ENCODE measurements around the gene TMEM255A. TPM values are rescaled to one million over a fixed set of nuclear protein-coding genes. Genes with fewer than 3 reads are reported as not detected.

The TMEM255A gene
- polyA plus RNA-seq, 1 donor (not counting 4 experiments of a cell fraction or from before 2014, with no cell fraction given): 0.03 TPM

DNA sequence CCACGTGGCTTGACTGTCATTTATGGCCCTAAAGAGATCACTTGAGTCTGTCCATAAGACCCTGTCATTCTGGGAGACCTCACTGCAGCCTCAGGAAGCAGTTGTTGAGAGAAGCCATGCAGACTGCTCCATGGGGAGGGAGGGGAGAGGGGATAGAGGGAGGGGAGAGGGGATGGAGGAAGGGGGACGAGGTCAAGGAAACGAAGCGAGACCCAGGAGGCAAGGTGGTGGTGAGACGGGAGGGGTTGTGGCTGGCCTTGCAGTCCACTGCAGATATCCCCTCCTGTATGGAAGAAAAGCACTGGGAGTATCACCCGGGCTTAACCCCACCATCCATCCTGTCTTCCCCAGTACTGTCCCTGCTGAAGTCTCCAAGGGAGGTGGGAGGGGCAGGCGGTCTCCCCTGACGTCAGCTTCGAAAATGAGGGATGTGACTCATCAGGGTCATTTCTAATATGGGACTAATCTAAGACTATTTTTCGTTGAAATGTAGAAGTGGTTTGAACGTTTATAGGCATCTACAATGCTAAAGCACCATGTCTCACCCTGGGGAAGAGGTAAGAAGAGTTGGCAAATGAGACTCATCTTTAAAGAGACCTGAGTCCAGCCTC lies 5.6 kb downstream of the TMEM255A start:
- peaks cover 6% of the 10 kb centered on the region for H3K4me1 ChIP-seq (ENCODE audit: control insufficient read depth, extremely low read depth, insufficient read depth, low read length)
- no peaks in the 10 kb centered on the region for H3K9me3 ChIP-seq (ENCODE audit: control insufficient read depth, low read depth, low read length)
- no peak overlapping the region for H3K27ac ChIP-seq (ENCODE audit: control insufficient read depth, insufficient read depth, low read length)
- no peaks in the 10 kb centered on the region for H4K20me1 ChIP-seq (ENCODE audit: control insufficient read depth, extremely low read depth, insufficient read depth, low read length)
- FAIRE-seq: no peak
- H3K4me3 ChIP-seq (ENCODE audit: control insufficient read depth in 2 of 3, extremely low read depth in 1 of 3, insufficient read depth in 2 of 3, low read depth in 1 of 3, low read length in 3 of 3): no peak overlapping the region
- H3K9ac ChIP-seq (ENCODE audit: control insufficient read depth, extremely low read depth, insufficient read depth, low read length): no peak overlapping the region
- dilution Hi-C loops (cut with MboI; ENCODE audit: extremely low pct_ligation_motif_present, low sequenced_read_pairs): no loop called here
- no peaks in the 10 kb centered on the region for H3K79me2 ChIP-seq (ENCODE audit: control insufficient read depth, insufficient read depth, low read length)
- TF ChIP-seq, protein P1, sequence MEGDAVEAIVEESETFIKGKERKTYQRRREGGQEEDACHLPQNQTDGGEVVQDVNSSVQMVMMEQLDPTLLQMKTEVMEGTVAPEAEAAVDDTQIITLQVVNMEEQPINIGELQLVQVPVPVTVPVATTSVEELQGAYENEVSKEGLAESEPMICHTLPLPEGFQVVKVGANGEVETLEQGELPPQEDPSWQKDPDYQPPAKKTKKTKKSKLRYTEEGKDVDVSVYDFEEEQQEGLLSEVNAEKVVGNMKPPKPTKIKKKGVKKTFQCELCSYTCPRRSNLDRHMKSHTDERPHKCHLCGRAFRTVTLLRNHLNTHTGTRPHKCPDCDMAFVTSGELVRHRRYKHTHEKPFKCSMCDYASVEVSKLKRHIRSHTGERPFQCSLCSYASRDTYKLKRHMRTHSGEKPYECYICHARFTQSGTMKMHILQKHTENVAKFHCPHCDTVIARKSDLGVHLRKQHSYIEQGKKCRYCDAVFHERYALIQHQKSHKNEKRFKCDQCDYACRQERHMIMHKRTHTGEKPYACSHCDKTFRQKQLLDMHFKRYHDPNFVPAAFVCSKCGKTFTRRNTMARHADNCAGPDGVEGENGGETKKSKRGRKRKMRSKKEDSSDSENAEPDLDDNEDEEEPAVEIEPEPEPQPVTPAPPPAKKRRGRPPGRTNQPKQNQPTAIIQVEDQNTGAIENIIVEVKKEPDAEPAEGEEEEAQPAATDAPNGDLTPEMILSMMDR (optimal IDR thresholded peaks at IDR 0.05 in 1 of 3, IDR thresholded peaks at IDR 0.05 in 1 of 3, conservative IDR thresholded peaks at IDR 0.05 in 1 of 3; ENCODE audit: extremely low read depth in 1 of 3, insufficient read depth in 2 of 3, low read length in 3 of 3): no peak
- TF ChIP-seq EZH2 (IDR thresholded peaks at IDR 0.05; ENCODE audit: low read length): no peak
- H2AFZ ChIP-seq (ENCODE audit: control insufficient read depth, low read length): no peak overlapping the region
- no peaks in the 10 kb centered on the region for H3K36me3 ChIP-seq (ENCODE audit: control insufficient read depth in 2 of 2, extremely low read depth in 1 of 2, insufficient read depth in 2 of 2, low read length in 2 of 2)
- H3K9me1 ChIP-seq (ENCODE audit: control insufficient read depth, extremely low read depth, insufficient read depth, low read length): no peaks in the 10 kb centered on the region
- H3K27me3 ChIP-seq (ENCODE audit: control insufficient read depth, extremely low read depth, insufficient read depth, low read length): peaks cover 22% of the 10 kb centered on the region
- H3K4me2 ChIP-seq (ENCODE audit: control insufficient read depth, extremely low read depth, insufficient read depth, low read depth, low read length): no peak overlapping the region
- DNase-seq (ENCODE audit: low read depth, low spot score): no peak

DNA sequence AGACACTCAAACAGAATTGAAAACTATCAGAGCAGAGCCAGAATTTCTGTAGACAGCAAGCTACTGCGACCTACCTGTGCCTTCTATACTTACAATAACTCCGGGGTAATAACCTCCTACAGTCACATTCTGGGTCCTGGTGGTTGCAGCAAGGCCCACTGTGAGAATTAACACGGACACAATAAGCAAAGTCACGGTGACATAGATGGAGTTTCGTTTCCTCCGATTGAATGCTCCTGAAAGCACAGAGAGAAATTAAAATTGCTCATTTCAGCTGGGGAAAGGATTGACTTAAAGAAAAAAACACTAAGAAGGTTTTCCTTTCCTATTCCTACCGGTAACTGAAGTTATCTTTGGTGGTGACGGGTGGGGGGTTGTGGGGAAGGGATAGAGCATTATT lies 7.0 kb downstream of the TMEM255A start:
- Histone ChIP-seq H3K9ac (ENCODE audit: control insufficient read depth, extremely low read depth, insufficient read depth, low read length) (no peak overlapping the region), H3K9me3 (ENCODE audit: control insufficient read depth, low read depth, low read length) (no peaks in the 10 kb centered on the region), H3K36me3 (ENCODE audit: control insufficient read depth in 2 of 2, extremely low read depth in 1 of 2, insufficient read depth in 2 of 2, low read length in 2 of 2) (no peaks in the 10 kb centered on the region), H3K4me2 (ENCODE audit: control insufficient read depth, extremely low read depth, insufficient read depth, low read depth, low read length) (no peak overlapping the region), H3K27me3 (ENCODE audit: control insufficient read depth, extremely low read depth, insufficient read depth, low read length) (peaks cover 12% of the 10 kb centered on the region), H2AFZ (ENCODE audit: control insufficient read depth, low read length) (no peak overlapping the region), H3K27ac (ENCODE audit: control insufficient read depth, insufficient read depth, low read length) (no peak overlapping the region), H3K9me1 (ENCODE audit: control insufficient read depth, extremely low read depth, insufficient read depth, low read length) (no peaks in the 10 kb centered on the region), H4K20me1 (ENCODE audit: control insufficient read depth, extremely low read depth, insufficient read depth, low read length) (no peaks in the 10 kb centered on the region), H3K79me2 (ENCODE audit: control insufficient read depth, insufficient read depth, low read length) (no peaks in the 10 kb centered on the region), H3K4me1 (ENCODE audit: control insufficient read depth, extremely low read depth, insufficient read depth, low read length) (no peaks in the 10 kb centered on the region), H3K4me3 (ENCODE audit: control insufficient read depth in 2 of 3, extremely low read depth in 1 of 3, insufficient read depth in 2 of 3, low read depth in 1 of 3, low read length in 3 of 3) (no peak overlapping the region)
- TF ChIP-seq, protein P1 (optimal IDR thresholded peaks at IDR 0.05 in 1 of 3, IDR thresholded peaks at IDR 0.05 in 1 of 3, conservative IDR thresholded peaks at IDR 0.05 in 1 of 3; ENCODE audit: extremely low read depth in 1 of 3, insufficient read depth in 2 of 3, low read length in 3 of 3): no peak
- TF ChIP-seq EZH2 (IDR thresholded peaks at IDR 0.05; ENCODE audit: low read length): no peak
- no peak for DNase-seq (ENCODE audit: low read depth, low spot score)
- dilution Hi-C loops (cut with MboI; ENCODE audit: extremely low pct_ligation_motif_present, low sequenced_read_pairs): no loop called here
- no peak for FAIRE-seq

All from keratinocyte (primary cell).